ENCODE data around the gene FXYD7. TPM values are rescaled to one million over a fixed set of nuclear protein-coding genes. Genes with fewer than 3 reads are reported as not detected.

Gene FXYD7
- total and polyA plus RNA-seq, 2 donors (not counting 1 experiment from before 2014, with no cell fraction given) = not detected

DNA sequence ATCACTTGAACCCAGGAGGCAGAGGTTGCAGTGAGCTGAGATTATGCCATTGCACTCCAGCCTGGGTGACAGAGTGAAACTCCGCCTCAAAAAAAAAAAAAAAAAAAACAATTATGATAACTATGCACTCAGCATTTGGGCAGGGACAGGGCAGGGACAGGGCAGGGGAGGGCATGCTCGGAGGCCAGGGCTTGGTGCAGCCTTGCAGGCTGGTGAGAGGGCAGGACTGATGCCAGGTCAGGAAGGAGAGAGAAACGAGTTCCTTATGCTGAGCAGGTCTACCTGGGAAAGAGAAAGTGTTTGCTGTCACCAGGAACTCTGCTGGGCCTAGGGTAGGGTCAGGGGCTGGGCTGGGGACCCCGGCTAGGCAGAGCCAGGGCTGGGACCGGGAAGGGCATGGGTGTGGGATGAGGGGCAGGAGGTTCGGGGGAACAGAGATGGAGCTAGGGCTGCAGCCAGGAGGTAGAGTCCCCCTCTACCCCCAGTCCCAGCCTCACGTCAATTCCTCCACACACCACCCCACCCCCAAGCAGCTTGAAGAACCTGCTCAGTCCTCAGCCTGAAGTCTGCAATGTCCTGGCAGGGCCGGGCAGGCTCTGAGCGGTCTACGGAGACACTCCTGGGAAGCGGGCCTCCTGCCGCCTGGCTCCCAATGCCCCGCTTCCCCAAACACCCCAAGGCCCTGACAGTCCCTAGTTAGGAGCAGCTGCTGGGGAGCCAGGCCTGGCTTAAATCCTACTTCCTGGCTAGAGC, 24.6 kb upstream of the FXYD7 start:
- Histone ChIP-seq H3K9ac (ENCODE audit: insufficient read depth, low read length) (no peak overlapping the region), H3K27ac (ENCODE audit: insufficient read depth, low read length) (no peak overlapping the region), H3K4me1 (ENCODE audit: control insufficient read depth, extremely low read depth, insufficient read depth, low read length) (peaks cover 4% of the 10 kb centered on the region), H3K4me2 (ENCODE audit: extremely low read depth, insufficient read depth, low read length) (no peak overlapping the region), H3K27me3 (ENCODE audit: control insufficient read depth, insufficient read depth, low read length) (no peaks in the 10 kb centered on the region), H3K4me3 (replicated peaks in 1 of 4; ENCODE audit: control extremely low read depth in 1 of 4, insufficient read depth in 1 of 4, low read depth in 3 of 4, low read length in 4 of 4) (no peak overlapping the region), H3K36me3 (ENCODE audit: control insufficient read depth, insufficient read depth, low read length) (no peaks in the 10 kb centered on the region), H4K20me1 (ENCODE audit: control insufficient read depth, extremely low read depth, insufficient read depth, low read length) (no peaks in the 10 kb centered on the region), H3K79me2 (ENCODE audit: control insufficient read depth, insufficient read depth, low read length) (no peaks in the 10 kb centered on the region), H3K9me3 (ENCODE audit: control insufficient read depth, insufficient read depth, low read depth, low read length) (no peaks in the 10 kb centered on the region), H2AFZ (ENCODE audit: low read length) (no peak overlapping the region)
- no peak for DNase-seq (ENCODE audit: low read depth in 2 of 2)
- TF ChIP-seq, protein P1, sequence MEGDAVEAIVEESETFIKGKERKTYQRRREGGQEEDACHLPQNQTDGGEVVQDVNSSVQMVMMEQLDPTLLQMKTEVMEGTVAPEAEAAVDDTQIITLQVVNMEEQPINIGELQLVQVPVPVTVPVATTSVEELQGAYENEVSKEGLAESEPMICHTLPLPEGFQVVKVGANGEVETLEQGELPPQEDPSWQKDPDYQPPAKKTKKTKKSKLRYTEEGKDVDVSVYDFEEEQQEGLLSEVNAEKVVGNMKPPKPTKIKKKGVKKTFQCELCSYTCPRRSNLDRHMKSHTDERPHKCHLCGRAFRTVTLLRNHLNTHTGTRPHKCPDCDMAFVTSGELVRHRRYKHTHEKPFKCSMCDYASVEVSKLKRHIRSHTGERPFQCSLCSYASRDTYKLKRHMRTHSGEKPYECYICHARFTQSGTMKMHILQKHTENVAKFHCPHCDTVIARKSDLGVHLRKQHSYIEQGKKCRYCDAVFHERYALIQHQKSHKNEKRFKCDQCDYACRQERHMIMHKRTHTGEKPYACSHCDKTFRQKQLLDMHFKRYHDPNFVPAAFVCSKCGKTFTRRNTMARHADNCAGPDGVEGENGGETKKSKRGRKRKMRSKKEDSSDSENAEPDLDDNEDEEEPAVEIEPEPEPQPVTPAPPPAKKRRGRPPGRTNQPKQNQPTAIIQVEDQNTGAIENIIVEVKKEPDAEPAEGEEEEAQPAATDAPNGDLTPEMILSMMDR (conservative IDR thresholded peaks at IDR 0.05 in 1 of 2, IDR thresholded peaks at IDR 0.05 in 1 of 2; ENCODE audit: low read depth in 1 of 2, low read length in 2 of 2) = no peak
- TF ChIP-seq EZH2 (IDR thresholded peaks at IDR 0.05; ENCODE audit: low read length, missing control alignments) = no peak

DNA sequence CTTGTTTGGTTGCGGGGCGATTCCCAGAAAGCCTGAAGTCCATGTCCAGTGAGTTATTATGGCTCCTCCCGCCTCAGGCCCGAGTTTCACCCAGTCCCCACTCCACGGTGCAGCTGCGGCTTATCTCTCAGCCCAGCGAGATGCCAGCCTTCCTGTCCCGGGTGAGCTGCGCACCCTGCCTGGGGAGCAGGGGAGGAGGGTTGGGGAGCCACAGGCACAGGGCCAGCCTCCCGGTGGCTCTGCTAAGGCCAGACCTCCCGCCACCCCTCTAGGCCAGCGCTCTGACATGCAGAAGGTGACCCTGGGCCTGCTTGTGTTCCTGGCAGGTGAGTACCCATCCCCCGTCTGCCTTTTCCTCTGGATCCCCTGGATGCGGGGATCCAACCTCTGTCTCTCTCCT, 24.0 kb upstream of the FXYD7 start:
- H3K9me3 ChIP-seq (ENCODE audit: control insufficient read depth, insufficient read depth, low read depth, low read length) = no peaks in the 10 kb centered on the region
- no peak overlapping the region for H3K4me3 ChIP-seq (replicated peaks in 1 of 4; ENCODE audit: control extremely low read depth in 1 of 4, insufficient read depth in 1 of 4, low read depth in 3 of 4, low read length in 4 of 4)
- H3K36me3 ChIP-seq (ENCODE audit: control insufficient read depth, insufficient read depth, low read length) = no peaks in the 10 kb centered on the region
- H3K79me2 ChIP-seq (ENCODE audit: control insufficient read depth, insufficient read depth, low read length) = no peaks in the 10 kb centered on the region
- no peak for DNase-seq (ENCODE audit: low read depth in 2 of 2)
- H3K27me3 ChIP-seq (ENCODE audit: control insufficient read depth, insufficient read depth, low read length) = no peaks in the 10 kb centered on the region
- no peak overlapping the region for H2AFZ ChIP-seq (ENCODE audit: low read length)
- TF ChIP-seq EZH2 (IDR thresholded peaks at IDR 0.05; ENCODE audit: low read length, missing control alignments) = no peak
- TF ChIP-seq, protein P1 (conservative IDR thresholded peaks at IDR 0.05 in 1 of 2, IDR thresholded peaks at IDR 0.05 in 1 of 2; ENCODE audit: low read depth in 1 of 2, low read length in 2 of 2) = no peak
- H4K20me1 ChIP-seq (ENCODE audit: control insufficient read depth, extremely low read depth, insufficient read depth, low read length) = no peaks in the 10 kb centered on the region
- H3K4me1 ChIP-seq (ENCODE audit: control insufficient read depth, extremely low read depth, insufficient read depth, low read length) = peaks cover 10% of the 10 kb centered on the region
- H3K4me2 ChIP-seq (ENCODE audit: extremely low read depth, insufficient read depth, low read length) = no peak overlapping the region
- H3K9ac ChIP-seq (ENCODE audit: insufficient read depth, low read length) = no peak overlapping the region
- no peak overlapping the region for H3K27ac ChIP-seq (ENCODE audit: insufficient read depth, low read length)

DNA sequence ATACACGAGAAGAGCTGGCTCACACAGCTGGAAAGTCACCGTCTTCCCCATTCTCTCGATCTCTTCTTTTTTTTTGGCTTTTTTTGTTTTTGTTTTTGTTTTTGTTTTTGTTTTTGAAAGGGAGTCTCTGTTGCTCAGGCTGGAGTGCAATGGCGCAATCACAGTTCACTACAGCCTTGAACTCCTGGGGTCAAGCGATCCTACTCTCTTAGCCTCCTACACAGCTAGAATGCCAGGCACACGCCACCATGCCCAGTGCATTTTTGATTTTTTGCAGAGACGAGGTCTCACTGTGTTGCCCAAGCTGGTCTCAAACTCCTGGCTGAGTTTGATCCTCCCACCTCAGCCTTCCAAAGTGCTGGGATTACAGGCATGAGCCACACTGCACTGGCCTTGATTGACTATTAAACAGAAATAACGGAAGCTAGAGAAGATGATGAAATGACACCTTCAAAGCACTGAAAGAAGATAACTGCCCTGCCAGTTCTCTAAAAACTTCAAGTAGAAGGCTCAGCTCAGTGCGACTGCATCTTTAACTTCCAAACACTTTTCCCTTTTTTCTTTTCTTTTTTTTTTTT, 23.4 kb upstream of the FXYD7 start:
- Histone ChIP-seq H3K4me3 (replicated peaks in 1 of 4; ENCODE audit: control extremely low read depth in 1 of 4, insufficient read depth in 1 of 4, low read depth in 3 of 4, low read length in 4 of 4) (no peak overlapping the region), H3K9ac (ENCODE audit: insufficient read depth, low read length) (no peak overlapping the region), H3K4me2 (ENCODE audit: extremely low read depth, insufficient read depth, low read length) (no peak overlapping the region), H3K27ac (ENCODE audit: insufficient read depth, low read length) (no peak overlapping the region), H3K27me3 (ENCODE audit: control insufficient read depth, insufficient read depth, low read length) (no peaks in the 10 kb centered on the region), H3K79me2 (ENCODE audit: control insufficient read depth, insufficient read depth, low read length) (no peaks in the 10 kb centered on the region), H3K9me3 (ENCODE audit: control insufficient read depth, insufficient read depth, low read depth, low read length) (no peaks in the 10 kb centered on the region), H3K36me3 (ENCODE audit: control insufficient read depth, insufficient read depth, low read length) (no peaks in the 10 kb centered on the region), H2AFZ (ENCODE audit: low read length) (no peak overlapping the region), H4K20me1 (ENCODE audit: control insufficient read depth, extremely low read depth, insufficient read depth, low read length) (no peaks in the 10 kb centered on the region), H3K4me1 (ENCODE audit: control insufficient read depth, extremely low read depth, insufficient read depth, low read length) (peaks cover 13% of the 10 kb centered on the region)
- DNase-seq (ENCODE audit: low read depth in 2 of 2) = no peak
- TF ChIP-seq EZH2 (IDR thresholded peaks at IDR 0.05; ENCODE audit: low read length, missing control alignments) = no peak
- TF ChIP-seq, protein P1 (conservative IDR thresholded peaks at IDR 0.05 in 1 of 2, IDR thresholded peaks at IDR 0.05 in 1 of 2; ENCODE audit: low read depth in 1 of 2, low read length in 2 of 2) = no peak

Data from fibroblast of lung (primary cell).